GM23338 (cell line): ENCODE results near the gene OSBPL1A. TPM values are rescaled to one million over a fixed set of nuclear protein-coding genes. Genes with fewer than 3 reads are reported as not detected.

Experiments used
- ATAC-seq: fragments of 200-7000 bp; cut with Tn5 transposase; 3 replicates; pipeline ENCODE4 v1.9.1; 2020
- DNase-seq: peaks from one replicate; pipeline ENCODE4 v3.0.0-alpha.2; 2015; ENCODE audit warnings: low spot score
- H2AFZ ChIP-seq: fragments of 200-600 bp; sonication (generic); 2 replicates; pipeline ENCODE4 v1.8.0; 2016; ENCODE audit warnings: antibody characterized with exemption, mild to moderate bottlenecking, moderate library complexity
- H3F3A ChIP-seq: fragments of 200-600 bp; sonication (generic); replicated peaks from 2 replicates; pipeline ENCODE4 v1.8.0; 2017; ENCODE audit warnings: antibody characterized with exemption, mixed run types, low read depth
- H3K27ac ChIP-seq: fragments of 200-600 bp; sonication (generic); 2 replicates; pipeline ENCODE4 v1.6.1; 2016; ENCODE audit warnings: low read depth
- H3K27me3 ChIP-seq: fragments of 200-600 bp; sonication (generic); 2 replicates; pipeline ENCODE4 v1.8.0; 2016; ENCODE audit warnings: mild to moderate bottlenecking, mixed run types, moderate library complexity; ENCODE audit not compliant: insufficient read depth
- H3K36me3 ChIP-seq: fragments of 200-600 bp; sonication (generic); 2 replicates; pipeline ENCODE4 v1.8.0; 2016; ENCODE audit warnings: mild to moderate bottlenecking; ENCODE audit not compliant: insufficient read depth
- H3K4me1 ChIP-seq: fragments of 200-600 bp; sonication (generic); 2 replicates; pipeline ENCODE4 v1.8.0; 2016; ENCODE audit warnings: mild to moderate bottlenecking, moderate library complexity; ENCODE audit not compliant: insufficient read depth
- H3K4me2 ChIP-seq: fragments of 200-600 bp; sonication (generic); 2 replicates; pipeline ENCODE4 v1.7.1; 2017; ENCODE audit warnings: mixed run types
- H3K4me3 ChIP-seq: fragments of 200-600 bp; sonication (generic); 2 replicates; pipeline ENCODE4 v1.6.1; 2016; ENCODE audit warnings: mixed run types
- H3K79me2 ChIP-seq: fragments of 200-600 bp; sonication (generic); replicated peaks from 2 replicates; pipeline ENCODE4 v1.8.0; 2017; ENCODE audit warnings: mild to moderate bottlenecking; ENCODE audit not compliant: insufficient read depth
- H3K9me2 ChIP-seq: fragments of 200-600 bp; sonication (generic); 2 replicates; pipeline ENCODE4 v1.8.0; 2017; ENCODE audit not compliant: insufficient read depth
- H4K20me1 ChIP-seq: fragments of 200-600 bp; sonication (generic); replicated peaks from 2 replicates; pipeline ENCODE4 v1.8.0; 2017; ENCODE audit warnings: mild to moderate bottlenecking; ENCODE audit not compliant: insufficient read depth
- H3K27ac Mint-ChIP-seq: 2 replicates; pipeline ENCODE4 v1.8.0; 2020; ENCODE audit warnings: inconsistent platforms, mild to moderate bottlenecking, moderate library complexity, mixed read lengths
- H3K27me3 Mint-ChIP-seq: 3 replicates; pipeline ENCODE4 v1.8.0; 2022; ENCODE audit warnings: low read depth, mild to moderate bottlenecking, moderate library complexity, mixed read lengths, inconsistent platforms; ENCODE audit not compliant: insufficient read depth, poor library complexity
- H3K36me3 Mint-ChIP-seq: 3 replicates; pipeline ENCODE4 v1.8.0; 2021; ENCODE audit warnings: low read depth, mild to moderate bottlenecking, inconsistent platforms, moderate library complexity, mixed read lengths
- H3K4me1 Mint-ChIP-seq: 3 replicates; pipeline ENCODE4 v1.8.0; 2020; ENCODE audit warnings: mild to moderate bottlenecking, inconsistent platforms, mixed read lengths
- H3K4me3 Mint-ChIP-seq: 3 replicates; pipeline ENCODE4 v1.8.0; 2021; ENCODE audit warnings: moderate library complexity, mild to moderate bottlenecking, inconsistent platforms, mixed read lengths
- H3K9me3 Mint-ChIP-seq: 3 replicates; pipeline ENCODE4 v1.8.0; 2020; ENCODE audit warnings: moderate library complexity, mild to moderate bottlenecking, inconsistent platforms, mixed read lengths
- CREB1 ChIP-seq: fragments of 250-450 bp; sonication (Bioruptor Pico); IDR thresholded peaks from 2 replicates; pipeline ENCODE4 v1.5.0; 2020; ENCODE audit warnings: low read depth, mild to moderate bottlenecking, moderate library complexity
- EZH2 ChIP-seq: fragments of 200-600 bp; sonication (generic); IDR thresholded peaks from one replicate; pipeline ENCODE4 v1.8.0; 2017; ENCODE audit warnings: antibody characterized with exemption, mild to moderate bottlenecking, low read depth; ENCODE audit not compliant: unreplicated experiment
- EZH2phosphoT487 ChIP-seq: fragments of 200-600 bp; sonication (generic); IDR thresholded peaks from one replicate; pipeline ENCODE4 v1.8.1; 2018; ENCODE audit warnings: antibody characterized with exemption; ENCODE audit not compliant: unreplicated experiment
- JUNB ChIP-seq: IDR thresholded peaks from one replicate; pipeline ENCODE4 v1.6.1; 2016; ENCODE audit warnings: antibody characterized with exemption; ENCODE audit not compliant: unreplicated experiment
- NANOG ChIP-seq: IDR thresholded peaks from 2 replicates; pipeline ENCODE4 v1.6.1; 2016; ENCODE audit warnings: antibody characterized with exemption, borderline replicate concordance
- POLR2AphosphoS5 ChIP-seq: IDR thresholded peaks from 2 replicates; pipeline ENCODE4 v1.6.1; 2016; ENCODE audit warnings: antibody characterized with exemption, low read depth
- STAT1 ChIP-seq: IDR thresholded peaks from one replicate; pipeline ENCODE4 v1.6.1; 2016; ENCODE audit warnings: antibody characterized with exemption; ENCODE audit not compliant: unreplicated experiment
- ZNF114 ChIP-seq: fragments of 250-450 bp; sonication (Bioruptor Pico); IDR thresholded peaks from 2 replicates; pipeline ENCODE4 v1.5.0; 2020; ENCODE audit warnings: mild to moderate bottlenecking, moderate library complexity
- ZNF331 ChIP-seq: fragments of 250-450 bp; sonication (Bioruptor Pico); IDR thresholded peaks from 2 replicates; pipeline ENCODE4 v1.5.0; 2020; ENCODE audit warnings: low read depth, mild to moderate bottlenecking, moderate library complexity
- polyA plus RNA-seq: library from polyadenylated mRNA; unstranded; fragments of >200 nt; fragmentation: Nextera tagmentation; extraction: Ambion mirVana; gene quantifications from 2 replicates; pipeline ENCODE4 v1.2.1, GENCODE V29; 2016
- total RNA-seq: library from RNA; depleted of rRNA; stranded (reverse); fragments of >200 nt; shearing (Covaris generic); gene quantifications from 2 replicates; pipeline ENCODE4 v1.2.3, GENCODE V29; 2014
- TF ChIP-seq, protein P1 (sequence below), 2 experiments: fragments of 200-600 bp in 1 of 2; sonication (generic) in 1 of 2; conservative IDR thresholded peaks; 2 replicates each; pipeline versions ENCODE4 v1.5.1 to v1.6.1; 2016 to 2017; ENCODE audit warnings: antibody characterized with exemption in 2 of 2, low read depth in 2 of 2, mild to moderate bottlenecking in 2 of 2, moderate library complexity in 1 of 2
- TF ChIP-seq, protein P2 (sequence below): IDR thresholded peaks from 2 replicates; pipeline ENCODE4 v1.6.1; 2016; ENCODE audit warnings: antibody characterized with exemption
- TF ChIP-seq, protein P3 (sequence below): IDR thresholded peaks from one replicate; pipeline ENCODE4 v1.6.1; 2018; ENCODE audit warnings: antibody characterized with exemption; ENCODE audit not compliant: unreplicated experiment
- TF ChIP-seq, protein P4 (sequence below): fragments of 250-450 bp; sonication (Bioruptor Pico); IDR thresholded peaks from 2 replicates; pipeline ENCODE4 v1.5.0; 2020; ENCODE audit warnings: mild to moderate bottlenecking, moderate library complexity

OSBPL1A gene
- total and polyA plus RNA-seq, 2 experiments from 2014 or later: 55.6 to 71.4 TPM

DNA sequence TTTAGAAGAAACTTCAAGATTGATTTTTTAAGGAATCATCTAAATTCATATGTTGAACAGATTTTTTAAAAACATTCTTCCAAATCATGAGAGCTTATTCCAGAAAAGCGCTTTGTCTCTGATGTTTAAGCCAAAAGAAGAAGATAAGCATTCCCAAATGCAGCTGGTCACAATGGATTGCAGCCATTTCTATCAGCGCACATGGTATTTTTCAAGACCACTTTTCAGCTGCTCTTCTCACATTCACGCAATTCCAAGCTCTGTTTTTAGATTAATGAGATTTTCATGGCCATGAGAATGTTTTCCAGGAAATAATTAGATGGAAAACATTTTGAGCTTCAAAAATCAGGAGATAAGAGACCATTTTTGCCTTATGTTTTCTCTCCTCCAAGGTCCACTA is 8.7 kb downstream of the OSBPL1A start:
- Histone ChIP-seq H3K36me3 (0 out of 2 replicates have a peak, but pooled peaks cover 1% of the 10 kb centered on the region), H4K20me1 (peaks cover 7% of the 10 kb centered on the region), H3K27me3 (no peaks in the 10 kb centered on the region), H3K4me1 (peaks cover 9% of the 10 kb centered on the region; the same call in 1 of the 2 replicates), H3K4me3 (no peak overlapping the region), H3K9me2 (no peaks in the 10 kb centered on the region), H2AFZ (no peak overlapping the region), H3K27ac (0 out of 2 replicates have a peak overlapping the region, but pooled peaks have one; percentile 3), H3K4me2 (no peak overlapping the region), H3K79me2 (peaks cover 99% of the 10 kb centered on the region), H3F3A (peaks cover 4% of the 10 kb centered on the region; the same call in 1 of the 2 replicates)
- ATAC-seq (no peak), DNase-seq (no peak)
- no peaks in the 10 kb centered on the region for H3K27me3 Mint-ChIP-seq
- peak overlapping the region; percentile 86 for H3K27ac Mint-ChIP-seq
- peaks cover 23% of the 10 kb centered on the region for H3K36me3 Mint-ChIP-seq
- peaks cover 17% of the 10 kb centered on the region for H3K4me1 Mint-ChIP-seq
- H3K4me3 Mint-ChIP-seq: no peak overlapping the region
- H3K9me3 Mint-ChIP-seq: no peaks in the 10 kb centered on the region
- TF ChIP-seq, protein P1, sequence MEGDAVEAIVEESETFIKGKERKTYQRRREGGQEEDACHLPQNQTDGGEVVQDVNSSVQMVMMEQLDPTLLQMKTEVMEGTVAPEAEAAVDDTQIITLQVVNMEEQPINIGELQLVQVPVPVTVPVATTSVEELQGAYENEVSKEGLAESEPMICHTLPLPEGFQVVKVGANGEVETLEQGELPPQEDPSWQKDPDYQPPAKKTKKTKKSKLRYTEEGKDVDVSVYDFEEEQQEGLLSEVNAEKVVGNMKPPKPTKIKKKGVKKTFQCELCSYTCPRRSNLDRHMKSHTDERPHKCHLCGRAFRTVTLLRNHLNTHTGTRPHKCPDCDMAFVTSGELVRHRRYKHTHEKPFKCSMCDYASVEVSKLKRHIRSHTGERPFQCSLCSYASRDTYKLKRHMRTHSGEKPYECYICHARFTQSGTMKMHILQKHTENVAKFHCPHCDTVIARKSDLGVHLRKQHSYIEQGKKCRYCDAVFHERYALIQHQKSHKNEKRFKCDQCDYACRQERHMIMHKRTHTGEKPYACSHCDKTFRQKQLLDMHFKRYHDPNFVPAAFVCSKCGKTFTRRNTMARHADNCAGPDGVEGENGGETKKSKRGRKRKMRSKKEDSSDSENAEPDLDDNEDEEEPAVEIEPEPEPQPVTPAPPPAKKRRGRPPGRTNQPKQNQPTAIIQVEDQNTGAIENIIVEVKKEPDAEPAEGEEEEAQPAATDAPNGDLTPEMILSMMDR (conservative IDR thresholded peaks at IDR 0.05; ENCODE audit: low read depth in 2 of 2): no peak
- TF ChIP-seq ZNF114 (CRISPR knock-in tag) (no peak), JUNB (no peak), NANOG (no peak), EZH2phosphoT487 (no peak), POLR2AphosphoS5 (no peak), CREB1 (CRISPR knock-in tag) (no peak), ZNF331 (CRISPR knock-in tag) (no peak), EZH2 (no peak), STAT1 (no peak)
- TF ChIP-seq, protein P2, sequence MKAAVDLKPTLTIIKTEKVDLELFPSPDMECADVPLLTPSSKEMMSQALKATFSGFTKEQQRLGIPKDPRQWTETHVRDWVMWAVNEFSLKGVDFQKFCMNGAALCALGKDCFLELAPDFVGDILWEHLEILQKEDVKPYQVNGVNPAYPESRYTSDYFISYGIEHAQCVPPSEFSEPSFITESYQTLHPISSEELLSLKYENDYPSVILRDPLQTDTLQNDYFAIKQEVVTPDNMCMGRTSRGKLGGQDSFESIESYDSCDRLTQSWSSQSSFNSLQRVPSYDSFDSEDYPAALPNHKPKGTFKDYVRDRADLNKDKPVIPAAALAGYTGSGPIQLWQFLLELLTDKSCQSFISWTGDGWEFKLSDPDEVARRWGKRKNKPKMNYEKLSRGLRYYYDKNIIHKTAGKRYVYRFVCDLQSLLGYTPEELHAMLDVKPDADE: no peak
- TF ChIP-seq, protein P3, sequence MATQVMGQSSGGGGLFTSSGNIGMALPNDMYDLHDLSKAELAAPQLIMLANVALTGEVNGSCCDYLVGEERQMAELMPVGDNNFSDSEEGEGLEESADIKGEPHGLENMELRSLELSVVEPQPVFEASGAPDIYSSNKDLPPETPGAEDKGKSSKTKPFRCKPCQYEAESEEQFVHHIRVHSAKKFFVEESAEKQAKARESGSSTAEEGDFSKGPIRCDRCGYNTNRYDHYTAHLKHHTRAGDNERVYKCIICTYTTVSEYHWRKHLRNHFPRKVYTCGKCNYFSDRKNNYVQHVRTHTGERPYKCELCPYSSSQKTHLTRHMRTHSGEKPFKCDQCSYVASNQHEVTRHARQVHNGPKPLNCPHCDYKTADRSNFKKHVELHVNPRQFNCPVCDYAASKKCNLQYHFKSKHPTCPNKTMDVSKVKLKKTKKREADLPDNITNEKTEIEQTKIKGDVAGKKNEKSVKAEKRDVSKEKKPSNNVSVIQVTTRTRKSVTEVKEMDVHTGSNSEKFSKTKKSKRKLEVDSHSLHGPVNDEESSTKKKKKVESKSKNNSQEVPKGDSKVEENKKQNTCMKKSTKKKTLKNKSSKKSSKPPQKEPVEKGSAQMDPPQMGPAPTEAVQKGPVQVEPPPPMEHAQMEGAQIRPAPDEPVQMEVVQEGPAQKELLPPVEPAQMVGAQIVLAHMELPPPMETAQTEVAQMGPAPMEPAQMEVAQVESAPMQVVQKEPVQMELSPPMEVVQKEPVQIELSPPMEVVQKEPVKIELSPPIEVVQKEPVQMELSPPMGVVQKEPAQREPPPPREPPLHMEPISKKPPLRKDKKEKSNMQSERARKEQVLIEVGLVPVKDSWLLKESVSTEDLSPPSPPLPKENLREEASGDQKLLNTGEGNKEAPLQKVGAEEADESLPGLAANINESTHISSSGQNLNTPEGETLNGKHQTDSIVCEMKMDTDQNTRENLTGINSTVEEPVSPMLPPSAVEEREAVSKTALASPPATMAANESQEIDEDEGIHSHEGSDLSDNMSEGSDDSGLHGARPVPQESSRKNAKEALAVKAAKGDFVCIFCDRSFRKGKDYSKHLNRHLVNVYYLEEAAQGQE: no peak
- TF ChIP-seq, protein P4, sequence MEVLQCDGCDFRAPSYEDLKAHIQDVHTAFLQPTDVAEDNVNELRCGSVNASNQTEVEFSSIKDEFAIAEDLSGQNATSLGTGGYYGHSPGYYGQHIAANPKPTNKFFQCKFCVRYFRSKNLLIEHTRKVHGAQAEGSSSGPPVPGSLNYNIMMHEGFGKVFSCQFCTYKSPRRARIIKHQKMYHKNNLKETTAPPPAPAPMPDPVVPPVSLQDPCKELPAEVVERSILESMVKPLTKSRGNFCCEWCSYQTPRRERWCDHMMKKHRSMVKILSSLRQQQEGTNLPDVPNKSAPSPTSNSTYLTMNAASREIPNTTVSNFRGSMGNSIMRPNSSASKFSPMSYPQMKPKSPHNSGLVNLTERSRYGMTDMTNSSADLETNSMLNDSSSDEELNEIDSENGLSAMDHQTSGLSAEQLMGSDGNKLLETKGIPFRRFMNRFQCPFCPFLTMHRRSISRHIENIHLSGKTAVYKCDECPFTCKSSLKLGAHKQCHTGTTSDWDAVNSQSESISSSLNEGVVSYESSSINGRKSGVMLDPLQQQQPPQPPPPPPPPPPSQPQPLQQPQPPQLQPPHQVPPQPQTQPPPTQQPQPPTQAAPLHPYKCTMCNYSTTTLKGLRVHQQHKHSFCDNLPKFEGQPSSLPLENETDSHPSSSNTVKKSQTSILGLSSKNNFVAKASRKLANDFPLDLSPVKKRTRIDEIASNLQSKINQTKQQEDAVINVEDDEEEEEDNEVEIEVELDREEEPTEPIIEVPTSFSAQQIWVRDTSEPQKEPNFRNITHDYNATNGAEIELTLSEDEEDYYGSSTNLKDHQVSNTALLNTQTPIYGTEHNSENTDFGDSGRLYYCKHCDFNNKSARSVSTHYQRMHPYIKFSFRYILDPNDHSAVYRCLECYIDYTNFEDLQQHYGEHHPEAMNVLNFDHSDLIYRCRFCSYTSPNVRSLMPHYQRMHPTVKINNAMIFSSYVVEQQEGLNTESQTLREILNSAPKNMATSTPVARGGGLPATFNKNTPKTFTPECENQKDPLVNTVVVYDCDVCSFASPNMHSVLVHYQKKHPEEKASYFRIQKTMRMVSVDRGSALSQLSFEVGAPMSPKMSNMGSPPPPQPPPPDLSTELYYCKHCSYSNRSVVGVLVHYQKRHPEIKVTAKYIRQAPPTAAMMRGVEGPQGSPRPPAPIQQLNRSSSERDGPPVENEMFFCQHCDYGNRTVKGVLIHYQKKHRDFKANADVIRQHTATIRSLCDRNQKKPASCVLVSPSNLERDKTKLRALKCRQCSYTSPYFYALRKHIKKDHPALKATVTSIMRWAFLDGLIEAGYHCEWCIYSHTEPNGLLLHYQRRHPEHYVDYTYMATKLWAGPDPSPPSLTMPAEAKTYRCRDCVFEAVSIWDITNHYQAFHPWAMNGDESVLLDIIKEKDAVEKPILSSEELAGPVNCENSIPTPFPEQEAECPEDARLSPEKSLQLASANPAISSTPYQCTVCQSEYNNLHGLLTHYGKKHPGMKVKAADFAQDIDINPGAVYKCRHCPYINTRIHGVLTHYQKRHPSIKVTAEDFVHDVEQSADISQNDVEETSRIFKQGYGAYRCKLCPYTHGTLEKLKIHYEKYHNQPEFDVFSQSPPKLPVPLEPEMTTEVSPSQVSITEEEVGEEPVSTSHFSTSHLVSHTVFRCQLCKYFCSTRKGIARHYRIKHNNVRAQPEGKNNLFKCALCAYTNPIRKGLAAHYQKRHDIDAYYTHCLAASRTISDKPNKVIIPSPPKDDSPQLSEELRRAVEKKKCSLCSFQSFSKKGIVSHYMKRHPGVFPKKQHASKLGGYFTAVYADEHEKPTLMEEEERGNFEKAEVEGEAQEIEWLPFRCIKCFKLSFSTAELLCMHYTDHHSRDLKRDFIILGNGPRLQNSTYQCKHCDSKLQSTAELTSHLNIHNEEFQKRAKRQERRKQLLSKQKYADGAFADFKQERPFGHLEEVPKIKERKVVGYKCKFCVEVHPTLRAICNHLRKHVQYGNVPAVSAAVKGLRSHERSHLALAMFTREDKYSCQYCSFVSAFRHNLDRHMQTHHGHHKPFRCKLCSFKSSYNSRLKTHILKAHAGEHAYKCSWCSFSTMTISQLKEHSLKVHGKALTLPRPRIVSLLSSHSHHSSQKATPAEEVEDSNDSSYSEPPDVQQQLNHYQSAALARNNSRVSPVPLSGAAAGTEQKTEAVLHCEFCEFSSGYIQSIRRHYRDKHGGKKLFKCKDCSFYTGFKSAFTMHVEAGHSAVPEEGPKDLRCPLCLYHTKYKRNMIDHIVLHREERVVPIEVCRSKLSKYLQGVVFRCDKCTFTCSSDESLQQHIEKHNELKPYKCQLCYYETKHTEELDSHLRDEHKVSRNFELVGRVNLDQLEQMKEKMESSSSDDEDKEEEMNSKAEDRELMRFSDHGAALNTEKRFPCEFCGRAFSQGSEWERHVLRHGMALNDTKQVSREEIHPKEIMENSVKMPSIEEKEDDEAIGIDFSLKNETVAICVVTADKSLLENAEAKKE (CRISPR knock-in tag): no peak
